ENCODE data around the gene TIMD4. TPM values are rescaled to one million over a fixed set of nuclear protein-coding genes. Genes with fewer than 3 reads are reported as not detected.

TIMD4 gene
- total RNA-seq, 1 donor from 2014 or later: not detected

DNA sequence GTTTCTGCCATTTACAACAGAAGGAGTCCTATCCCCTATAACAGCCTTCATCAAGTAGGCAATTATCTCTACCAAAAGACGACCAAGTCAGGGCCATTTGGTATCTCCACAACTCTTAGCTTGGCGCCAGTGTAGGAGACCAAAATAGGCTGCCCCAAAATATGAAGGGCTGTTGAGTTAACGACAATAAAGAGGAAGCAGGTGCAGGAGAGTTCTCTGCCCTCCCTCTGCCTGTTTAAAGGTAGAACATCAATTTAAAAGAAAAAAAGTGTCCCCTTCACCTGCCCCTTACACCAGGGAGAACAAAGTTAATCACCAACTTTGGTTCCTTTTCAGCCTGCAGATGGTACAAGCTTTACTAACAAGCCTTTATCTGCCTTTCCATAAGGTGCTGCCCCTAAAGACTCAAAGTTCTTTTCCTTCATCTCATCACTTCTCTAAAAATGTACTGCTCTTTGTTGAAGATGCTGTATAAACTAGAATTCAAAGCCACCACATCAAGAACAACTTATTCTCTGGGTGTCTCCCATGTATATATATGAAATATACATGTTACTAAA lies 79.6 kb downstream of the TIMD4 start:
- intact Hi-C loops (cut with DNase I): no loop called here
- no peak for DNase-seq
- no peak for ATAC-seq (ENCODE audit: poor library complexity)

DNA sequence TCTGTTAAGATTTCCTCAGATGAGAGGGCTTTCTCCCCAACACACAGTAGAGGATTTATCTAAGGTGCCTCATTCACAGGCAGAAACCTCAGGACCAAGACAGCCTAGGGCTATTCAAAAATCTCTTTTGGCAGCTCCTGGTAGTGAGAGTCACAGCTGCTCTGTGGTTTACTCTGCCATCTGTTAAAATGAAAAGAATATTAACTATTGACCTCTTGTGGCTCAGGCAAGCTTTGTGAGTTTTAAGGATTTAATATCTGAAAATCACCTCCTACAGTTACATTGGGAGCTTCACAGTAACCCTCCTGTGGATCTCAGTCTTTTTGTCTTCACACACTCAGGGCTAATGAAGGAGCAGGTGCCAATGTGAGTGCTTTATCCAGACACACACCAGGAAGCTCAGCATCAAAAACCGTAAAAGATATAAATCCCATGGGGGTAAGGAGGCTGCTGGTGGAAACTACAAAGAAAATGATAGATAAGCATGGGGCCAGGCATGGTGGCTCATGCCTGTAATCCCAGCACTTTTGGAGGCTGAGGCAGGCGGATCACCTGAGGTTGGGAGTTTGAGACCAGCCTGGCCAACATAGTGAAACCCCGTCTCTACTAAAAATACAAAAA lies 83.3 kb downstream of the TIMD4 start:
- DNase-seq: no peak
- intact Hi-C loops (cut with DNase I): no loop called here
- no peak for ATAC-seq (ENCODE audit: poor library complexity)

GRCh38 chr5:156871212-156871611 lies 91.8 kb downstream of the TIMD4 start:
- intact Hi-C loops (cut with DNase I): no loop called here
- ATAC-seq (ENCODE audit: poor library complexity): no peak

GRCh38 chr5:156870498-156870839 lies 92.6 kb downstream of the TIMD4 start:
- intact Hi-C loops (cut with DNase I): no loop called here
- no peak for DNase-seq
- ATAC-seq (ENCODE audit: poor library complexity): no peak

More at GRCh38 chr5:156871212-156871611, 91.8 kb downstream of the TIMD4 start:
- DNase-seq: no peak

Other genes with a start within 250 kb of the TIMD4 start
- not detected for gene PPP1R2B, start 112.9 kb downstream of the TIMD4 start, total RNA-seq
- not detected for gene HAVCR1, start 95.9 kb upstream of the TIMD4 start, total RNA-seq
- gene HAVCR2, start 145.8 kb upstream of the TIMD4 start, total RNA-seq: 2.6 TPM
- gene MED7, start 179.6 kb upstream of the TIMD4 start, total RNA-seq: 9.5 TPM
- not detected for gene GARIN3, start 203.0 kb upstream of the TIMD4 start, total RNA-seq
- gene ITK, start 217.6 kb upstream of the TIMD4 start, total RNA-seq: 0.13 TPM